ENCODE data around the gene ADRM1.

Gene ADRM1

DNA sequence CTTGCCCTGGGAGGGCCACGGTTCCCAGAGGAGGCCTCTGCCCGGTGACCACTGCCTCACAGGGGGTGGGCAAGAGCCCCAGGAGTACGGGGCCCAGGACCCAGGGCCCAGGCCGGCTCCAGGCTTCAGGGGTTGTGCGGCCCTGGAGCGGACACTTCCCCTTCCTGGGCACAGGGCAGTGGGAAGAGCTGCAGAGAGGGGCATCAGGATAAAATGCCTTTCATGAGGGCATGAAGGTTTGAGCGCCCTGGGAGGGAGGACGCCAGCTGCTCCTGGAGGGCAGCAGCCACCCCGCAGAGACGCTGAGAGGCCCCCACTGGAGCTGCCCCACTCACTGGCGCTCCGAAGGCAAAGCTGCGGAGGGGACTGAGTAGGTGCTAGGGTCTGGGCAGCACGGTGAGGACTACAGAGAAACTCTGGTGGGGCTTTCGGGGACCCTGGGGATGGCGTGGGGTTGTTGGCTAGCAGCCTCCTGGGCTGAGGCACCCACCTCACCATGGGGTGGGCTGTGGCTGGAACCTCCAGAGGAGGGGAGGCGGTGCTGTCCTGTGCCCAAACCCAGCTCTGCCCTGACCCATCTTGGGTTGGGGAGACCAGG, 53.9 kb downstream of the ADRM1 start:
- no peak for DNase-seq

DNA sequence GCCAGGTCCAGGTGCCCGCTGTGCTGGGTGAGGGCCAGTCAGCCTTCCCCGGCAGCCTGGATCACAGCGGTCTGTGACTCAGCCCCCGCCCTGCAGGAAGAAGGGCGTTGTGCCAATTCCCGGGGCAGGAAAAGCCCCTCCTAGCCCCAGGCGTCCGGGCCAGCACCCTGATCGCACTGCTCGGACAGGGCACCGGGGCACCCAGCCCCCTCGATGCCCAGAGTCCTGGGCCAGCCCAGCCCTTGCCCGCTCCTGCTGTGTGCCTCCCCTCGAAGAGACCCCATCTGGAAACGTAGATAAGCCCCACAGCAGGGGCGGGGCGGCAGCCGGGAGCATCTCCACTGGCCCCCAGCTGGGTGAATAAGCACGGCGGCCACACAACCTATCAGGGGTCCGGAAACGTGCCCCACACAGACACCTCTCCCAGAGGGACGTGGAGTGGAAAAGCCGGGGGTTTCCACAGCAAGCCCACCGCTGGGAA, 54.4 kb downstream of the ADRM1 start:
- no peak for DNase-seq

DNA sequence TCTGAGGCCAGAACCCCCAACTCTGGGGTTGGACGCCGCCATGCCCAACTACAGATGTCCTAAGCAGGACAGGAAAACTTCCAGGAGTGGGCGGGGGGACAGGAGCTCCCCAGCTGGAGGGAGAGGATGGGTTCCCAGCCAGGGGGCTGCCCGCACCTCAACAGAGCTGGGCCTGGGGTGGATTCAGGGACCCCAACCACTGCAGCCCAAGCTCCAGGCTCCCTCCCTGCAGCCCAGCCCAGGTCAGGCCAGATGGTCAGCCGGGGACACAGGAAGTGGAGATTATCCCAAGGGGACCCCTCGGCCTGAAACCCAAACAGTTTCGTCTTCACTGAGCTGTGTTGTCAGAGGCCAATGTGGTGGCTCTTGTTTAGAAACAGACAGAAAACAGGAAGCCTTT, 54.9 kb downstream of the ADRM1 start:
- DNase-seq = no peak

Measured in NCI-H2171 (cell line).